ENCODE measurements around the gene CGNL1. TPM values are rescaled to one million over a fixed set of nuclear protein-coding genes. Genes with fewer than 3 reads are reported as not detected.

CGNL1 gene
- total RNA-seq, 1 donor from 2014 or later: 3.0 TPM

- H3K9ac ChIP-seq: no peak overlapping the region
- DNase-seq (ENCODE audit: low spot score): no peak
- Mint-ChIP-seq H3K4me1 (peaks cover 43% of the 10 kb centered on the region), H3K27ac (peak overlapping the region; percentile 23), H3K4me3 (no peak overlapping the region), H3K36me3 (no peaks in the 10 kb centered on the region), H3K27me3 (ENCODE audit: insufficient read depth, low read depth) (peaks cover 2% of the 10 kb centered on the region), H3K9me3 (peaks cover 3% of the 10 kb centered on the region)
- H3K27me3 ChIP-seq: no peaks in the 10 kb centered on the region
- no peaks in the 10 kb centered on the region for H3K9me3 ChIP-seq (ENCODE audit: low read depth)
- H3K4me2 ChIP-seq: no peak overlapping the region
- H3K36me3 ChIP-seq: no peaks in the 10 kb centered on the region
- no peaks in the 10 kb centered on the region for H4K20me1 ChIP-seq (ENCODE audit: low read depth)
- H2AFZ ChIP-seq (replicated peaks): peak overlapping the region; percentile 97
- TF ChIP-seq EZH2phosphoT487 (IDR thresholded peaks at IDR 0.05) (no peak), EZH2 (IDR thresholded peaks at IDR 0.05) (no peak), CTCF (IDR thresholded peaks at IDR 0.05) (no peak)
- peak overlapping the region; percentile 51 for H3K27ac ChIP-seq
- H3K4me3 ChIP-seq: no peak overlapping the region
- no peaks in the 10 kb centered on the region for H3K79me2 ChIP-seq (ENCODE audit: low read depth)
- H3K4me1 ChIP-seq: peaks cover 28% of the 10 kb centered on the region
- H3F3A ChIP-seq (ENCODE audit: low read depth): peaks cover 19% of the 10 kb centered on the region
Observed at GRCh38 chr15:57554812-57555179, 178.5 kb downstream of the CGNL1 start.

DNA sequence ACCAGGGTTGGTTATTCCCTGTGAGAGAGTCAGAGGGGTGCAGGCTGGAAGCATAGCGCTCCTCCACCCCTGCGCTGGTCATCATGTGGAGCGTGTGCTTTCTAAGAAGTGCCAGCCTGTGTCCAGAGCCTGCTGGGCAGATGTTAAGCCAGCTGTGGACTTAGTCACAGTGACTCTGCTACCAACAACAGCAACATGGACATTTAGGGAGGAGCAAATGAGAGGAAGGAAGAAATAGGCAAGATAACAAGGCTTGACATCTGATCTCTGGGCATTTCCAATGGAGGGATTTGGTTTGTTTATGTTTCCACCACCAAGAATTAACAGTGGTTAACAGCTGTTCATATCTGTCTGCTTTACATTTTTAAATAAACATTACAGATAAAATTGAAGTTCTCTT is 179.0 kb downstream of the CGNL1 start:
- H3K4me3 Mint-ChIP-seq: no peak overlapping the region

DNA sequence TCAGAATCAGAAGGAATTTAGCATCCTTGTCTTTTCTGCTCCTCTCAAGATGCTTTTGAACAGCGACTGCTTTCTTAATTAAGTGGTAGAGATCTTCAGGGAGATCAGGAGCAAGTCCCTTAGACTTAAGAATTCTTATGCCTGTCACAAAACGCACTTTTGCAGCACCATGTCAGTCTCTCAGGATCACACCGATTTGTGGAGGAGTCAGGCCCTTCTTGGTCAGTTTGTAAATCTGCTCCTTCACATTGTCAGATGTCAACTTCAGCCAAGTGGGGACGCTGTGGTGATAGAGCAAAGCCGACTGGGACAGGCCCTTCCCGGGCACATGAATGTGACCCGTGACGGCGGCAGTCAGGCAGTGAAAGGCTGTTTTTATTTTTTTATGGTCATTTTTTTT is 179.7 kb downstream of the CGNL1 start:
- Mint-ChIP-seq H3K4me1 (peaks cover 38% of the 10 kb centered on the region), H3K27me3 (ENCODE audit: insufficient read depth, low read depth) (peaks cover 2% of the 10 kb centered on the region), H3K36me3 (no peaks in the 10 kb centered on the region), H3K4me3 (no peak overlapping the region), H3K9me3 (peaks cover 3% of the 10 kb centered on the region), H3K27ac (no peak overlapping the region)
- H3K9me3 ChIP-seq (ENCODE audit: low read depth): no peaks in the 10 kb centered on the region
- H3K4me2 ChIP-seq: no peak overlapping the region
- no peaks in the 10 kb centered on the region for H3K27me3 ChIP-seq
- TF ChIP-seq EZH2phosphoT487 (IDR thresholded peaks at IDR 0.05) (no peak), CTCF (IDR thresholded peaks at IDR 0.05) (no peak), EZH2 (IDR thresholded peaks at IDR 0.05) (no peak)
- no peaks in the 10 kb centered on the region for H3K36me3 ChIP-seq
- no peak overlapping the region for H3K9ac ChIP-seq
- DNase-seq (ENCODE audit: low spot score): no peak
- peaks cover 18% of the 10 kb centered on the region for H3F3A ChIP-seq (ENCODE audit: low read depth)
- H4K20me1 ChIP-seq (ENCODE audit: low read depth): no peaks in the 10 kb centered on the region
- no peaks in the 10 kb centered on the region for H3K79me2 ChIP-seq (ENCODE audit: low read depth)
- no peak overlapping the region for H3K4me3 ChIP-seq
- no peak overlapping the region for H3K27ac ChIP-seq
- H3K4me1 ChIP-seq: peaks cover 28% of the 10 kb centered on the region
- H2AFZ ChIP-seq (replicated peaks): peak overlapping the region; percentile 28

More for the DNA sequence above, 179.0 kb downstream of the CGNL1 start:
- Mint-ChIP-seq H3K27ac (peak overlapping the region; percentile 23), H3K27me3 (ENCODE audit: insufficient read depth, low read depth) (peaks cover 2% of the 10 kb centered on the region), H3K4me1 (peaks cover 43% of the 10 kb centered on the region), H3K9me3 (peaks cover 3% of the 10 kb centered on the region), H3K36me3 (no peaks in the 10 kb centered on the region)
- Histone ChIP-seq H4K20me1 (ENCODE audit: low read depth) (no peaks in the 10 kb centered on the region), H2AFZ (replicated peaks) (peak overlapping the region; percentile 97), H3K27ac (no peak overlapping the region), H3K4me1 (peaks cover 28% of the 10 kb centered on the region), H3K79me2 (ENCODE audit: low read depth) (no peaks in the 10 kb centered on the region), H3K9ac (no peak overlapping the region), H3K4me2 (no peak overlapping the region), H3F3A (ENCODE audit: low read depth) (peaks cover 19% of the 10 kb centered on the region), H3K36me3 (no peaks in the 10 kb centered on the region), H3K27me3 (no peaks in the 10 kb centered on the region), H3K9me3 (ENCODE audit: low read depth) (no peaks in the 10 kb centered on the region), H3K4me3 (no peak overlapping the region)
- no peak for DNase-seq (ENCODE audit: low spot score)
- TF ChIP-seq EZH2 (IDR thresholded peaks at IDR 0.05) (no peak), CTCF (IDR thresholded peaks at IDR 0.05) (no peak), EZH2phosphoT487 (IDR thresholded peaks at IDR 0.05) (no peak)
